IPS-18a (cell line): Measurements from ENCODE around the gene KCNG2.

Experiments
- H3K27ac ChIP-seq: one replicate; pipeline ENCODE4 v1.5.1; 2013; ENCODE audit warnings: low read length
- H3K27me3 ChIP-seq: one replicate; pipeline ENCODE4 v1.6.1; 2013; ENCODE audit warnings: mild to moderate bottlenecking, low read length; ENCODE audit not compliant: control insufficient read depth, insufficient read depth
- H3K36me3 ChIP-seq: one replicate; pipeline ENCODE4 v1.6.1; 2013; ENCODE audit warnings: low read depth, low read length; ENCODE audit not compliant: control insufficient read depth
- H3K4me1 ChIP-seq: one replicate; pipeline ENCODE4 v1.6.1; 2013; ENCODE audit warnings: low read depth, low read length; ENCODE audit not compliant: control insufficient read depth
- H3K4me3 ChIP-seq: one replicate; pipeline ENCODE4 v1.5.1; 2013; ENCODE audit warnings: low read length
- H3K9ac ChIP-seq: one replicate; pipeline ENCODE4 v1.6.1; 2013; ENCODE audit warnings: mild to moderate bottlenecking, low read length, moderate library complexity
- H3K9me3 ChIP-seq: one replicate; pipeline ENCODE4 v1.6.1; 2013; ENCODE audit warnings: low read depth, low read length; ENCODE audit not compliant: control insufficient read depth

The KCNG2 gene

GRCh38 chr18:79779700-79780190 lies 18.0 kb upstream of the KCNG2 start:
- H3K36me3 ChIP-seq = no peaks in the 10 kb centered on the region
- no peaks in the 10 kb centered on the region for H3K9me3 ChIP-seq
- no peaks in the 10 kb centered on the region for H3K4me1 ChIP-seq
- H3K27me3 ChIP-seq = no peaks in the 10 kb centered on the region
- H3K4me3 ChIP-seq = no peak overlapping the region
- no peak overlapping the region for H3K27ac ChIP-seq
- no peak overlapping the region for H3K9ac ChIP-seq

GRCh38 chr18:79780547-79780946 lies 17.2 kb upstream of the KCNG2 start:
- Histone ChIP-seq H3K27me3 (peaks cover 3% of the 10 kb centered on the region), H3K4me1 (no peaks in the 10 kb centered on the region), H3K9ac (no peak overlapping the region), H3K4me3 (no peak overlapping the region), H3K9me3 (no peaks in the 10 kb centered on the region), H3K27ac (no peak overlapping the region), H3K36me3 (no peaks in the 10 kb centered on the region)

GRCh38 chr18:79781331-79781941 lies 16.3 kb upstream of the KCNG2 start:
- Histone ChIP-seq H3K9ac (no peak overlapping the region), H3K4me1 (no peaks in the 10 kb centered on the region), H3K27ac (no peak overlapping the region), H3K9me3 (no peaks in the 10 kb centered on the region), H3K36me3 (no peaks in the 10 kb centered on the region), H3K4me3 (no peak overlapping the region), H3K27me3 (peaks cover 11% of the 10 kb centered on the region)

GRCh38 chr18:79782566-79783308 lies 15.0 kb upstream of the KCNG2 start:
- H3K27ac ChIP-seq = no peak overlapping the region
- H3K4me1 ChIP-seq = no peaks in the 10 kb centered on the region
- no peak overlapping the region for H3K9ac ChIP-seq
- H3K27me3 ChIP-seq = peaks cover 24% of the 10 kb centered on the region
- H3K36me3 ChIP-seq = no peaks in the 10 kb centered on the region
- no peaks in the 10 kb centered on the region for H3K9me3 ChIP-seq
- no peak overlapping the region for H3K4me3 ChIP-seq

GRCh38 chr18:79784071-79784913 lies 13.4 kb upstream of the KCNG2 start:
- H3K27me3 ChIP-seq = peaks cover 40% of the 10 kb centered on the region
- no peak overlapping the region for H3K4me3 ChIP-seq
- no peak overlapping the region for H3K27ac ChIP-seq
- H3K9ac ChIP-seq = no peak overlapping the region
- no peaks in the 10 kb centered on the region for H3K36me3 ChIP-seq
- no peaks in the 10 kb centered on the region for H3K4me1 ChIP-seq
- no peaks in the 10 kb centered on the region for H3K9me3 ChIP-seq

- Histone ChIP-seq H3K27ac (no peak overlapping the region), H3K36me3 (no peaks in the 10 kb centered on the region), H3K4me1 (no peaks in the 10 kb centered on the region), H3K27me3 (peaks cover 41% of the 10 kb centered on the region), H3K9me3 (no peaks in the 10 kb centered on the region), H3K4me3 (no peak overlapping the region), H3K9ac (no peak overlapping the region)
These were observed 12.6 kb upstream of the KCNG2 start for GRCh38 chr18:79784965-79785770.

GRCh38 chr18:79785831-79786230 lies 11.9 kb upstream of the KCNG2 start:
- Histone ChIP-seq H3K36me3 (no peaks in the 10 kb centered on the region), H3K9me3 (no peaks in the 10 kb centered on the region), H3K27ac (no peak overlapping the region), H3K9ac (no peak overlapping the region), H3K27me3 (peaks cover 42% of the 10 kb centered on the region), H3K4me3 (no peak overlapping the region), H3K4me1 (no peaks in the 10 kb centered on the region)

GRCh38 chr18:79786304-79786703 lies 11.4 kb upstream of the KCNG2 start:
- Histone ChIP-seq H3K4me1 (no peaks in the 10 kb centered on the region), H3K27ac (no peak overlapping the region), H3K9ac (no peak overlapping the region), H3K27me3 (peaks cover 47% of the 10 kb centered on the region), H3K4me3 (no peak overlapping the region), H3K36me3 (no peaks in the 10 kb centered on the region), H3K9me3 (no peaks in the 10 kb centered on the region)

- no peak overlapping the region for H3K4me3 ChIP-seq
- peaks cover 47% of the 10 kb centered on the region for H3K27me3 ChIP-seq
- no peak overlapping the region for H3K27ac ChIP-seq
- H3K9me3 ChIP-seq = no peaks in the 10 kb centered on the region
- no peaks in the 10 kb centered on the region for H3K36me3 ChIP-seq
- H3K4me1 ChIP-seq = no peaks in the 10 kb centered on the region
- H3K9ac ChIP-seq = no peak overlapping the region
These were observed 10.8 kb upstream of the KCNG2 start for GRCh38 chr18:79786786-79787526.

GRCh38 chr18:79787527-79787864 lies 10.2 kb upstream of the KCNG2 start:
- H3K4me1 ChIP-seq = no peaks in the 10 kb centered on the region
- H3K36me3 ChIP-seq = no peaks in the 10 kb centered on the region
- peaks cover 47% of the 10 kb centered on the region for H3K27me3 ChIP-seq
- no peak overlapping the region for H3K9ac ChIP-seq
- H3K9me3 ChIP-seq = no peaks in the 10 kb centered on the region
- no peak overlapping the region for H3K27ac ChIP-seq
- H3K4me3 ChIP-seq = no peak overlapping the region
